ENCODE measurements around the gene SRSF4. TPM values are rescaled to one million over a fixed set of nuclear protein-coding genes. Genes with fewer than 3 reads are reported as not detected.

Gene SRSF4
- polyA plus RNA-seq, result 13.2 and 16.8 TPM in 2 replicates

GRCh38 chr1:29181413-29182225, at the start of gene SRSF4:
TSS of gene SRSF4 (minus strand) at chr1:29181900. CDS start at chr1:29181752, 148 bp downstream.

GRCh38 chr1:29230553-29231378, 49.1 kb upstream of the SRSF4 start, which contains the start of gene MECR:
TSS of gene MECR (minus strand) at chr1:29230934. CDS start at chr1:29230906, 28 bp downstream.

GRCh38 chr1:29123887-29124365, 57.8 kb downstream of the SRSF4 start, which contains the start of gene TMEM200B:
TSS of gene TMEM200B (minus strand) at chr1:29123903. CDS start at chr1:29121828, 2,075 bp downstream.

Other genes starting within 250 kb of the SRSF4 start
- gene TMEM200B, start 58.0 kb downstream of the SRSF4 start, polyA plus RNA-seq, result 18.4 and 25.8 TPM in 2 replicates
- gene MECR, start 49.0 kb upstream of the SRSF4 start, polyA plus RNA-seq, result 34.1 and 38.2 TPM in 2 replicates
- 0.16 TPM in 1 of 2 replicates, not detected in the other for gene PTPRU, start 54.6 kb upstream of the SRSF4 start, polyA plus RNA-seq

All from Purkinje cell (primary cell).